MCF 10A (cell line): ENCODE measurements around the gene CSE1L. TPM values are rescaled to one million over a fixed set of nuclear protein-coding genes. Genes with fewer than 3 reads are reported as not detected.

Source experiments
- BruUV-seq: library from RNA; stranded (reverse); fragments of 400-500 nt; replicated peaks from 2 replicates; lab custom pipeline; 2021; lab: Mats Ljungman, UMichigan
- CTCF ChIA-PET: fragments of 300-600 bp; sonication (Branson Sonifier 250); formaldehyde crosslinking; extraction: SDS; loops from one replicate; lab custom pipeline; 2021; ENCODE audit warnings: antibody characterized with exemption, inconsistent platforms; lab: Yijun Ruan, JAX
- POLR2A ChIA-PET: fragments of 300-600, 350-650 bp; sonication (Branson Sonifier 250); formaldehyde crosslinking; extraction: SDS; loops from one replicate; lab custom pipeline; 2020; ENCODE audit warnings: antibody characterized with exemption, inconsistent platforms; lab: Yijun Ruan, JAX
- DNase-seq: peaks from one replicate; pipeline ENCODE4 v3.0.0-alpha.2; 2018; ENCODE audit not compliant: unreplicated experiment
- H3K27ac Mint-ChIP-seq: one replicate; pipeline ENCODE4 v1.8.0; 2022; ENCODE audit warnings: mild to moderate bottlenecking, low read depth, mixed read lengths; ENCODE audit not compliant: unreplicated experiment
- H3K27me3 Mint-ChIP-seq: one replicate; pipeline ENCODE4 v1.8.0; 2022; ENCODE audit warnings: mixed read lengths; ENCODE audit not compliant: insufficient read depth, unreplicated experiment
- H3K36me3 Mint-ChIP-seq: one replicate; pipeline ENCODE4 v1.8.0; 2022; ENCODE audit warnings: mild to moderate bottlenecking, moderate library complexity, mixed read lengths; ENCODE audit not compliant: insufficient read depth, unreplicated experiment
- H3K4me1 Mint-ChIP-seq: one replicate; pipeline ENCODE4 v1.8.0; 2022; ENCODE audit warnings: mixed read lengths; ENCODE audit not compliant: insufficient read depth, unreplicated experiment
- H3K4me3 Mint-ChIP-seq: one replicate; pipeline ENCODE4 v1.8.0; 2022; ENCODE audit warnings: mild to moderate bottlenecking, moderate library complexity, mixed read lengths; ENCODE audit not compliant: unreplicated experiment
- H3K9me3 Mint-ChIP-seq: one replicate; pipeline ENCODE4 v1.8.0; 2022; ENCODE audit warnings: mixed read lengths; ENCODE audit not compliant: unreplicated experiment
- intact Hi-C: fragments of 100-400 bp; cut with micrococcal nuclease; formaldehyde crosslinking; loops from 2 replicates; pipeline ENCODE4 v1.14.1; 2022
- total RNA-seq: library from RNA; stranded (reverse); gene quantifications from 2 replicates; pipeline ENCODE4 v1.2.3, GENCODE V29; 2022
- TF ChIP-seq, protein P1 (sequence below): fragments of 200-600 bp; IDR thresholded peaks from one replicate; pipeline ENCODE4 v1.8.0; 2022; ENCODE audit warnings: antibody characterized with exemption, mild to moderate bottlenecking; ENCODE audit not compliant: unreplicated experiment

The CSE1L gene
- total RNA-seq, 1 experiment from 2014 or later = 101 TPM

DNA sequence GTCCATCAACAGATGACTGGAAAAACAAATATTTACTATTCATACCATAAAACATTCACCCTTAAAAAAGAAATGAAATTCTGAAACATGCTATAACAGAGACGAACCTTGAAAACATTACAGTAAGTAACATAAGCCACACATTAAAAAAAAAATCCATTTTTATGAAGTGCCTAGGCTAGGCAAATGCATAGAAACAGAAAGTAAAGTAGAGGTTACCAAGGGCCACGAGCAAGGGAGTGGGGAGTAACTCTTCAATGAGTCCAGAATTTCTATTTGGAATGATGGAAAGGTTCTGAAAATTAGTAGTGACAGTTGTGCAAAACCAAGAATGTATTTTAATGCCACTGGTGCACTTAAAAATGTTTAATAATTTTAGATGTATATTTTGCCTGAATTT, 94.3 kb downstream of the CSE1L start:
- H3K4me3 Mint-ChIP-seq = no peak overlapping the region
- H3K4me1 Mint-ChIP-seq = no peaks in the 10 kb centered on the region
- H3K27me3 Mint-ChIP-seq = no peaks in the 10 kb centered on the region
- no peaks in the 10 kb centered on the region for H3K9me3 Mint-ChIP-seq
- H3K27ac Mint-ChIP-seq = no peak overlapping the region
- intact Hi-C loops = no loop called here
- no TSS peak for BruUV-seq
- ChIA-PET CTCF (interaction anchor here (8.4 kb wide), 1 partner anchor 77 kb away, joined by 173 read pairs; the partner anchor contains the start of gene DDX27), POLR2A (no interaction called here)
- H3K36me3 Mint-ChIP-seq = peaks cover 36% of the 10 kb centered on the region
- DNase-seq = no peak
- TF ChIP-seq, protein P1, sequence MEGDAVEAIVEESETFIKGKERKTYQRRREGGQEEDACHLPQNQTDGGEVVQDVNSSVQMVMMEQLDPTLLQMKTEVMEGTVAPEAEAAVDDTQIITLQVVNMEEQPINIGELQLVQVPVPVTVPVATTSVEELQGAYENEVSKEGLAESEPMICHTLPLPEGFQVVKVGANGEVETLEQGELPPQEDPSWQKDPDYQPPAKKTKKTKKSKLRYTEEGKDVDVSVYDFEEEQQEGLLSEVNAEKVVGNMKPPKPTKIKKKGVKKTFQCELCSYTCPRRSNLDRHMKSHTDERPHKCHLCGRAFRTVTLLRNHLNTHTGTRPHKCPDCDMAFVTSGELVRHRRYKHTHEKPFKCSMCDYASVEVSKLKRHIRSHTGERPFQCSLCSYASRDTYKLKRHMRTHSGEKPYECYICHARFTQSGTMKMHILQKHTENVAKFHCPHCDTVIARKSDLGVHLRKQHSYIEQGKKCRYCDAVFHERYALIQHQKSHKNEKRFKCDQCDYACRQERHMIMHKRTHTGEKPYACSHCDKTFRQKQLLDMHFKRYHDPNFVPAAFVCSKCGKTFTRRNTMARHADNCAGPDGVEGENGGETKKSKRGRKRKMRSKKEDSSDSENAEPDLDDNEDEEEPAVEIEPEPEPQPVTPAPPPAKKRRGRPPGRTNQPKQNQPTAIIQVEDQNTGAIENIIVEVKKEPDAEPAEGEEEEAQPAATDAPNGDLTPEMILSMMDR = no peak

DNA sequence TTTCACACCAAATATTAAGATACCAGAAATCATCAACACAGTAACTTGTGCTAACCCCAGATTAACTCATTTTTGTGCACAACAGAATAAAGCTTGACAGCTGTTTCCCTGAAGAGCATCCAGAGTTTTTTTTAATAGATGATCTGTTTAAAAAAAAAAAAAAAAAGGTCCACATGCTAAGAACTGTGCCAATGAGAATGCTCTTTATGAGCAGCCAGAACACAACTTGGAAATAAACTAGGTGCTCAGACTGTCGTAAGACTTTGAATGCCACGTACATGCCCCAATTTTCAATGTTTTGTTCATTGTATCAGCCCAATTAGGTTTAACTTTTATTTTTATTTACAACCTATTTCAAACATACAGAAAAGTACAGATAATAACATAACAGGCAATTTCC, 94.7 kb downstream of the CSE1L start:
- Mint-ChIP-seq H3K4me3 (no peak overlapping the region), H3K27ac (no peak overlapping the region), H3K4me1 (no peaks in the 10 kb centered on the region), H3K27me3 (no peaks in the 10 kb centered on the region), H3K9me3 (no peaks in the 10 kb centered on the region), H3K36me3 (peaks cover 40% of the 10 kb centered on the region)
- POLR2A ChIA-PET = no interaction called here
- CTCF ChIA-PET = interaction anchor here (1.0 kb wide), 1 partner anchor 76 kb away, joined by 3 read pairs; no protein-coding TSS in a partner anchor
- no TSS peak for BruUV-seq
- TF ChIP-seq, protein P1 = no peak
- intact Hi-C loops = no loop called here
- DNase-seq = no peak

Other genes starting within 250 kb of the CSE1L start
- 0.05 TPM in 1 of 2 replicates, not detected in the other for gene PREX1, start 218.3 kb upstream of the CSE1L start, total RNA-seq
- gene ARFGEF2, start 124.6 kb upstream of the CSE1L start, total RNA-seq = 30.3 and 33.5 TPM in 2 replicates
- 109 and 110 TPM in 2 replicates for gene STAU1, start 142.0 kb downstream of the CSE1L start, total RNA-seq
- gene DDX27, start 173.1 kb downstream of the CSE1L start, total RNA-seq = 45.7 and 56.4 TPM in 2 replicates
- gene ZNFX1, start 231.7 kb downstream of the CSE1L start, total RNA-seq = 24.3 and 26.8 TPM in 2 replicates